HG02840 (cell line): ENCODE data around the gene CADM3.

Experiments used
- ATAC-seq: cut with Tn5 transposase; IDR thresholded peaks from one replicate; pipeline ENCODE4 v1.9.1; 2021; ENCODE audit warnings: mild to moderate bottlenecking, moderate library complexity, moderate number of reproducible peaks; ENCODE audit not compliant: unreplicated experiment, low FRiP score

CADM3 gene

GRCh38 chr1:159204161-159205141 is 33.0 kb downstream of the CADM3 start, which contains the start of gene ACKR1:
TSS of gene ACKR1 (plus strand) at chr1:159204875. CDS start at chr1:159204960, 85 bp downstream.
- no peak for ATAC-seq

- ATAC-seq, result no peak
Measured at GRCh38 chr1:159205225-159205624, 33.8 kb downstream of the CADM3 start.

- ATAC-seq, result no peak
Measured at GRCh38 chr1:159206110-159206509, 34.7 kb downstream of the CADM3 start.

- no peak for ATAC-seq
Measured at GRCh38 chr1:159207080-159207479, 35.7 kb downstream of the CADM3 start.

- no peak for ATAC-seq
Measured at GRCh38 chr1:159207774-159208173, 36.4 kb downstream of the CADM3 start.

GRCh38 chr1:159208175-159208825 is 36.9 kb downstream of the CADM3 start:
- no peak for ATAC-seq

- ATAC-seq, result no peak
Measured at GRCh38 chr1:159209061-159209460, 37.6 kb downstream of the CADM3 start.

GRCh38 chr1:159211331-159212136 is 40.1 kb downstream of the CADM3 start:
- ATAC-seq, result no peak

- ATAC-seq, result no peak
Measured at GRCh38 chr1:159212596-159212995, 41.2 kb downstream of the CADM3 start.

GRCh38 chr1:159214149-159214760 is 42.8 kb downstream of the CADM3 start:
- no peak for ATAC-seq

GRCh38 chr1:159218649-159219636 is 47.5 kb downstream of the CADM3 start:
- no peak for ATAC-seq

GRCh38 chr1:159222075-159222865 is 50.9 kb downstream of the CADM3 start:
- ATAC-seq, result no peak

GRCh38 chr1:159223004-159223403 is 51.6 kb downstream of the CADM3 start:
- no peak for ATAC-seq

GRCh38 chr1:159228554-159228953 is 57.1 kb downstream of the CADM3 start:
- ATAC-seq, result no peak

- no peak for ATAC-seq
Measured at GRCh38 chr1:159229260-159229885, 58.0 kb downstream of the CADM3 start.

- ATAC-seq, result no peak
Measured at GRCh38 chr1:159229896-159230295, 58.5 kb downstream of the CADM3 start.

- ATAC-seq, result no peak
Measured at GRCh38 chr1:159239551-159240220, 68.3 kb downstream of the CADM3 start.
